Central memory CD8-positive, alpha-beta T cell (primary cell): Measurements from ENCODE around the gene TMEM92.
"Not testable (repeated sequence)": the region's sequence is repeated elsewhere in the genome, so short reads cannot be mapped to it uniquely, and the experiment has no call there.

Experiments
- ATAC-seq: fragments of 150-1000 bp; cut with Tn5 transposase; replicated peaks from 2 replicates; pipeline ENCODE4 v1.10.0; 2022; ENCODE audit warnings: mild to moderate bottlenecking, moderate FRiP score, moderate number of reproducible peaks; ENCODE audit not compliant: poor library complexity, severe bottlenecking; ENCODE audit errors: extremely low read depth
- DNase-seq, 2 donors: peaks; one replicate each; pipeline ENCODE4 v3.0.0; 2021; ENCODE audit warnings: low spot score in 2 of 2
- H3K27ac Mint-ChIP-seq: one replicate; pipeline ENCODE4 v1.8.0; 2022; ENCODE audit warnings: low read depth, mild to moderate bottlenecking, moderate library complexity, mixed read lengths
- H3K27me3 Mint-ChIP-seq: one replicate; pipeline ENCODE4 v1.8.0; 2022; ENCODE audit warnings: mixed read lengths
- H3K36me3 Mint-ChIP-seq: one replicate; pipeline ENCODE4 v1.8.0; 2022; ENCODE audit warnings: mild to moderate bottlenecking, moderate library complexity, mixed read lengths; ENCODE audit not compliant: insufficient read depth
- H3K4me1 Mint-ChIP-seq: one replicate; pipeline ENCODE4 v1.8.0; 2022; ENCODE audit warnings: mixed read lengths
- H3K4me3 Mint-ChIP-seq: one replicate; pipeline ENCODE4 v1.8.0; 2022; ENCODE audit warnings: mild to moderate bottlenecking, moderate library complexity, mixed read lengths
- H3K9me3 Mint-ChIP-seq: one replicate; pipeline ENCODE4 v1.8.0; 2022; ENCODE audit warnings: mixed read lengths

The TMEM92 gene

DNA sequence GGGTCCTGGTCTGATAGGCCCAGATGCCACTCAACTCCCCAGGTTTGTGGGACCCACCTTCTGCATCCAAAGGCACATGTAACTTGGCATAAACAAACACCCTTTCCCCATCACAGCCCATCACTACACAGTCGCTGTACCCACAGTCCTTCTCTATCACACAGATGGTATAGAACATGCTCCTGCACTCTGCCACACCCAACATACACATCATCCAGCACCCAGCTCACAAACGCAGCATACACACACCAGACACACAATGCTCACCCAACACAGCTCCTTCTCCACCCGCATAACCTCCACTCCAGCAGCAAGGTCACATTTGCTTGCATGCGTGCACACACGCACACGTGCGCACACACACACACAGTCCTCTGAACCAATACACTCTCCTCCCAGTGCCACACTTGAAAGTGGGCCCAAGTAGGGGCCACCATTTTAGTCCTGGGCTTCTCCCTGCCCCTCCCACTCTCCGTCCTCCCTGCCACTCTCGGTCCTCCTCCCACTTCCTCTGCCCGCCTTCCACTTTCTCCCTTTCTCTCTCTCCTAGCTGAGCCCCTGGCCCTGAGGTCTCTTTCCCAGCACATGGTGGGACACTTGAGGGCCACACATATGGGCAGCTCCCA lies 8.5 kb upstream of the TMEM92 start:
- H3K36me3 Mint-ChIP-seq, result peaks cover 4% of the 10 kb centered on the region
- peaks cover 32% of the 10 kb centered on the region for H3K27me3 Mint-ChIP-seq
- ATAC-seq (no peak), DNase-seq (no peak)
- no peaks in the 10 kb centered on the region for H3K4me1 Mint-ChIP-seq
- no peaks in the 10 kb centered on the region for H3K9me3 Mint-ChIP-seq
- no peak overlapping the region for H3K27ac Mint-ChIP-seq
- no peak overlapping the region for H3K4me3 Mint-ChIP-seq

DNA sequence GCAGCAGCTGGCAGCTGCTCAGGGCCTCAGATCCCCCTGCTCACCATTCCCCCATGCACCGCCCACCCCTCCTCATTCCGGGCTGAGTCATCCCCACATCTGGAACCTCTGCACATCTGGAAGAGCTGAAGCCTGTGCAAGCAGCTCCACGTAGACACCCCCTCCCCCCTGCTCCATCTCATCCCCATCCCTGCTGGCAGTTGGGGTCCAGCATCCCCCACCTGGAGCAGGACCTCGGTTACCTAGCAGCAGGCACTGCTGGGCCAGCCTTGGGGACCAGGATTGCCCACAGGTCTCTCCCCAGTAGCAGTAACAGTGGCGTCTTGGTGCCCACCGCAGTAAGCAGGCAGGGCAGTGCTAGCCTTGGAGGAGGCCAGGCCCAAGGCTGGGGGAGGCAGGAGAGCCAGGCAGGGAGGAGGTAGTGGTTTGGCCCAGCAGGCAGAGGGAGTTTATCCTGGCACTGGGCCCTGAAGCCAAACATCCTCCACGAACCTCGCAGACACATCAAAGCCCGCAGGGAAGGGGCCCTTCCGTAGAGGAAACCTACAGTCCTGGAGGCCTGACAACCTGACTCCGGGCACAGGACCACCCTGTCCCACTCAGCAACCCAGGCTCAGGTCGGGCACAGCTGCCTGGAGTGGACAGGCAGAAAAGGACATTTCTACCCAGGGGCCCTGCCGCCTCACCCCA lies 7.7 kb upstream of the TMEM92 start:
- H3K27me3 Mint-ChIP-seq, result peaks cover 27% of the 10 kb centered on the region

GRCh38 chr17:50267074-50267841 lies 7.0 kb upstream of the TMEM92 start:
- H3K4me3 Mint-ChIP-seq, result no peak overlapping the region
- H3K27me3 Mint-ChIP-seq, result peaks cover 22% of the 10 kb centered on the region
- no peak for DNase-seq
- H3K9me3 Mint-ChIP-seq, result no peaks in the 10 kb centered on the region
- peaks cover 4% of the 10 kb centered on the region for H3K36me3 Mint-ChIP-seq
- H3K4me1 Mint-ChIP-seq, result no peaks in the 10 kb centered on the region
- ATAC-seq, result no peak
- no peak overlapping the region for H3K27ac Mint-ChIP-seq

More for the DNA sequence above, 7.7 kb upstream of the TMEM92 start:
- Mint-ChIP-seq H3K9me3 (no peaks in the 10 kb centered on the region), H3K27ac (no peak overlapping the region), H3K4me3 (no peak overlapping the region), H3K36me3 (peaks cover 4% of the 10 kb centered on the region), H3K4me1 (no peaks in the 10 kb centered on the region)
- ATAC-seq (no peak), DNase-seq (no peak)

DNA sequence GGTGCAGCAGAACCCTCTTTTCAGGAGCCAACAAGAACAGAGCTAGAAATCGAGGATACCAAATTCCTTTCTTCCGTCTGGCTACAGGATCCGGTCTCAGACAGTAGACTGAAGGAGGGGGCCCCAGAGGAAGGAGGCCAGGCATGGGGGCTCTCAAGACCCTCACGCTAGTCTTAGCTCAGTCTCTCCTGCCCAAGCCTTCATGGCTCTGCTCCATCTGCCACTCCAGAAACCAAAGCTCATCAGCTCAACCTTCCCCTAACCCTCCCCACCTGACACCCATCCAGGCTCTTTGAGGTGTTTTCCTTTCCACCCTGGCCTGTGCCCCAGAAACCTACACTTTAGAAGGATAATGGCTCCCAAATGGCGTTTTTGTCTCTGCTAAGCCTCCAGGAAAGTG lies 6.2 kb upstream of the TMEM92 start:
- H3K36me3 Mint-ChIP-seq, result peaks cover 4% of the 10 kb centered on the region
- DNase-seq, result no peak
- H3K9me3 Mint-ChIP-seq, result no peaks in the 10 kb centered on the region
- no peak overlapping the region for H3K27ac Mint-ChIP-seq
- peaks cover 7% of the 10 kb centered on the region for H3K4me1 Mint-ChIP-seq
- peaks cover 22% of the 10 kb centered on the region for H3K27me3 Mint-ChIP-seq
- H3K4me3 Mint-ChIP-seq, result no peak overlapping the region
- no peak for ATAC-seq

GRCh38 chr17:50268743-50269275 lies 5.5 kb upstream of the TMEM92 start:
- Mint-ChIP-seq H3K27ac (no peak overlapping the region), H3K4me3 (no peak overlapping the region), H3K9me3 (no peaks in the 10 kb centered on the region), H3K36me3 (peaks cover 4% of the 10 kb centered on the region), H3K4me1 (peaks cover 8% of the 10 kb centered on the region), H3K27me3 (peaks cover 14% of the 10 kb centered on the region)
- no peak for ATAC-seq
- DNase-seq, result no peak

DNA sequence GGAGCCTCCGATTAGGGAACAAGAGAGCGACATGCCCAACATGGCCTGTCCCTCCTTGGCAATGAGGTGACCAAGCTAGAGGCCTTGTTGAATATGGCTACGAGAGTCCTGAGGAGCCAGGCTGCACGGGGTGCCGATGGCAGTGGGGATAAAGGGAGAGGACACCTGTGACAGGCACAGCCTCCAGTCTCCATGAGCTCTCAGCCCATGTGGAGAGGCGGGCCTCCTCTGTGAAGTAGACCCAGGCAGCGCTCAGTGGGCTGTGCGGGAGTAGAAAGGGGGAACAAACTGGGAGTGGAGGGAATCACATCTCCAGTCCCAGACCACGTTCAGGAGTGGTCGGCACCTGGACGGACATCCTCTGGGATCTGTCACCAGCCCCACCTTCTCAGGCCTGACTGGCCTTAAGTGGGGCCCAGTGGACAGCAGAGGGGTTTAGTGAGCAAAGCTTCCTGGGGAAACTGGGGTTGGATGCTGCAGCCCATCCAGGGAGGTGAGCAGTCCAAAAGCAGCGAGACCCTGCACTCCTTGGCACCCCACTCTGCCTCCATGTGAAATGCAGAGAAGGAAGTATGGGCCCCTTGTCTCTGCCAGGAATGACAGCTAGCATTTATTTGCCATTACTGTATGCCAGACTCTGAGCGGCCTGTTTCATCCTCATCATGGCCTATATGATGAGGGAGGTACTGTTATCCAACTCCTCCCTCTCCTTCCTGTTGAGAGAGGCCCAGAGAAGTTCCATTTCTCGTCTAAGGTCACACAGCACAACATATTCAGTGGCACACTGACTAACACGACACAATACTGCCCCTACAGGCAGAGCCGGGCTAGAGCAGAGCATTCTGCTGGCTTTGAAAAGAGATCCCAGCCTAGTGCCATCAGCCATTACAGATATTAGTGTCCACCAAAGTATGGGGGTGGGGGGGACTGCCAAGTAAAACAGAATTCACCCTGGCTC lies 4.5 kb upstream of the TMEM92 start:
- Mint-ChIP-seq H3K9me3 (no peaks in the 10 kb centered on the region), H3K4me3 (no peak overlapping the region), H3K36me3 (peaks cover 3% of the 10 kb centered on the region), H3K27ac (no peak overlapping the region), H3K27me3 (peaks cover 19% of the 10 kb centered on the region), H3K4me1 (peaks cover 8% of the 10 kb centered on the region)
- peak; percentile 43 for DNase-seq
- ATAC-seq, result peak; percentile 74

DNA sequence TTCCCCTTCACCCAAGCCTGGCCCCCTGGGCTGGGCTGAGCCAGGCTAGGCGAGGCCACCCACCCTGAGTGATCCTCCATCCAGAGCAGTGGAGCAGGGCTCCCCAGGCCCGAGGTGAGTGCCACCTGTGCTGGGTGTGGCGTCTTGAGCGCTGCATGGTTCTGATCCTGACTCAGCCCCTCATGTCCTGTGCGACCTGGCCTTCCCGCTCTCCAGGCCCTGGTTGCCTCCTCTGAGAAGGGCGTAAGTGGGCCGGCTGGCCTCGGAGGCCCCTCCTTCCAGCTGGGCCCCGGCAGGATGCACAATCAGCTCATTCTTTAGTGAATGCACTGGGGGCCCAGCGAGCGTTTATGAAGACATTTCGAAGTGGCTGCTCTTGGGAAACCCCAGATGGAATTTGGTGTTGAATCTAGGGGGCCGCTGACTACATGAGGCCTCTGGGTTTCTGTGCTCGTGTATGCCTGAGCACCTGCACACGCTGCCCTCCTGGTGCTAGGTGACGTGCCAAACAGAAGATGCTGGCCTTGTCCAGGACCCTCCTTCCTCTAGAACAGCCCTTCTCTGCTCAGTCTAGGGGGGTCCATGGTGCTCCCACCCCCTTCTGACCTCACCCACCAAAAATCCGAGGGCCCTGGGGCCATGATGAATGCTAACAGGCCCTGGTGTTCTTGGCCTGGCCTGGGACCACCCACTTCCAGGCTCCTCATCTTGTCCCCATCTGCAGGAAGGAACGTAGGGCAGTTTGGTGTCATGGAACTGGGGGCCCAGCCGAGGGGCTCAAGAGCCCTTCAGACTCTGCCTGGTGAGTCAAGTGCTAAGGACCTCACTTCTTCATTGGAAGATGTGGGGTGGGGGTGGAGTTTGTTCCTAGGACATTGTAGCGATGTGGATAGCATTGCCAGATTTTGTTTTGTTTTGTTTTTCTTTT lies 3.6 kb upstream of the TMEM92 start:
- no peak for ATAC-seq
- DNase-seq, result no peak

GRCh38 chr17:50271363-50271750 lies 2.9 kb upstream of the TMEM92 start:
- not testable (repeated sequence) for H3K9me3 Mint-ChIP-seq, H3K4me3 Mint-ChIP-seq, H3K36me3 Mint-ChIP-seq, H3K27ac Mint-ChIP-seq, H3K4me1 Mint-ChIP-seq, DNase-seq, ATAC-seq
- H3K27me3 Mint-ChIP-seq, result peaks cover 35% of the 10 kb centered on the region

More for the DNA sequence above, 3.6 kb upstream of the TMEM92 start:
- H3K36me3 Mint-ChIP-seq, result peaks cover 2% of the 10 kb centered on the region
- peaks cover 29% of the 10 kb centered on the region for H3K27me3 Mint-ChIP-seq
- no peak overlapping the region for H3K27ac Mint-ChIP-seq
- peaks cover 8% of the 10 kb centered on the region for H3K4me1 Mint-ChIP-seq
- no peak overlapping the region for H3K4me3 Mint-ChIP-seq
- no peaks in the 10 kb centered on the region for H3K9me3 Mint-ChIP-seq

- peak overlapping the region; percentile 83 for H3K4me3 Mint-ChIP-seq
- H3K36me3 Mint-ChIP-seq, result peaks cover 2% of the 10 kb centered on the region
- peaks cover 8% of the 10 kb centered on the region for H3K4me1 Mint-ChIP-seq
- peak overlapping the region; percentile 9 for H3K27ac Mint-ChIP-seq
- DNase-seq (no peak), ATAC-seq (no peak)
- H3K27me3 Mint-ChIP-seq, result peaks cover 44% of the 10 kb centered on the region
- no peaks in the 10 kb centered on the region for H3K9me3 Mint-ChIP-seq
Measured at GRCh38 chr17:50272246-50272645, 2.0 kb upstream of the TMEM92 start.

DNA sequence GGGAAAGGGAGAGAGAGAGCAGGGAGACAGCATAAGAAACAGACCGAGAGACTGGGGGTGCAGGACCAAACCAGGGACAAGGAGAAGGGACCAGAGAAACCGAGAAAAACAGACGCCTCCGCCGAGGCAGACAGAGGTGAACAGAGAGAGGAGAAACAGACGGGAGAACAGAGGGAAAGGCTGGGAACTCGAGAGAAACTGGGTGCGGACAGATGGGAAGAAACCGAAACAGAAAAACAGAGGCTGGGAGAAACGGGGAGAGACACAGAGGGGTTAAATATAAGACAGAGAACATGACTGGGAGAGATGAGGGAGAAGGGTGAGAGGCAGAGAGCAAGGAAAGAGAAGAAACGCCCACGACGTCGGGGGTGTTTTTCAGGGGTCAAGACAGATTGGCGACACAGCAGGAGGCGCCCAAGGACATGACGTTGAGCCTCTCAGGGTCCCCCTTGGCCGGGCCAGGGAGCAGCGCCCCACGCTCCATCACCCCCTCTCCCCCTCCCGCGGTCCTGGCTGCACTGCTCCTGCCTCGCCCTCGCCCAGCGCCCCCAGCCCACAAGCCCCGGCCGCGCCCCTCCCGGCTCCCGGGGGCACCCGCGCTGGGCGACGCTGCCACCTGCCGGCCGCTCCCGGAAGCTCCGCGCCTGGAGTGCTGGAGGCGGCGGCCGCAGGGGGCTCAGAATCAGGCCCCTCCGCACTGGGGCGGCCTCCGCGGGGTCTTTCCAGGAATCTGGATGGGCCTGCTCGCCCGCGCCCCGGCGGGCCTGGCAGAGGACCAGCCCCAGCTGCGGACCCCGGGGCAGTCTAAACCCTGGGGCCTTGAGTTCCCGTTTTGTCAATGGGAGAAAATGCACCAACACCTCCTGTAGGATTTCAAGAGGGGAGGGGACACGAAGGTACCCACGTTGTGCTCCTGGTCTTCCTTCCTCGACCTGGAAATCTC lies 1.3 kb upstream of the TMEM92 start:
- H3K27ac Mint-ChIP-seq, result peak overlapping the region; percentile 9
- H3K4me1 Mint-ChIP-seq, result peaks cover 8% of the 10 kb centered on the region
- peaks cover 52% of the 10 kb centered on the region for H3K27me3 Mint-ChIP-seq
- no peaks in the 10 kb centered on the region for H3K9me3 Mint-ChIP-seq
- H3K36me3 Mint-ChIP-seq, result peaks cover 2% of the 10 kb centered on the region
- ATAC-seq, result peak; percentile 38
- peak in 1 of 2 donors; percentile 44 for DNase-seq
- H3K4me3 Mint-ChIP-seq, result peak overlapping the region; percentile 83
